ENCODE data around the gene MEP1A.
"Not testable (repeated sequence)": the region's sequence is repeated elsewhere in the genome, so short reads cannot be mapped to it uniquely, and the experiment has no call there.

The MEP1A gene
- 0 to 0.09 (median 0) reads per million in 4 experiments for total RNA-seq

GRCh38 chr6:46793138-46793537, at the start of gene MEP1A:
TSS of gene MEP1A (plus strand) at chr6:46793389. CDS start at chr6:46793399, 10 bp downstream.
- no peak for DNase-seq

GRCh38 chr6:46743425-46744158, 49.6 kb upstream of the MEP1A start:
- DNase-seq = no peak

GRCh38 chr6:46744159-46744725, 48.9 kb upstream of the MEP1A start:
- not testable (repeated sequence) for DNase-seq

GRCh38 chr6:46745973-46746372, 47.2 kb upstream of the MEP1A start:
- no peak for DNase-seq

DNA sequence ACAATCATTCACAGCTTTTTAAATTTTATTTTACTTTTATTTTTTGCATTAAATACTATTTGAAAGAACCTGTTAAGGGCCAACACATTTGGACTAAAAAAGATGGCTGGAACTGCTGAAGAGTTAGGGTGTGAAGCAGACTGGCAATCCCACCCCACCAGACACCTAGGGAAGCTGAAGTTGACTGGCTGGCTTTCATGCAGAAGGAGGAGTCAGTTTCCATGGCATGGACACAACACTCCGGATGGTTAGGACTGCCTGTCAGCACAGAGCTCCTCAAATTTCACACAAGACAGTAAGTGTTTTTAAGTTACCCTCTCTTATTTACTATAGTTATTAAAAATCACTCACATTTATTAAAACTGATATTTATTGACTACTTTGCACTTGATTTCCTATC, 46.5 kb upstream of the MEP1A start, which contains the start of gene ANKRD66:
ANKRD66 (plus strand) TSS at position 238 of the 400 bp plus-strand sequence. CDS start 5,016 bp downstream, outside the sequence.
- DNase-seq = no peak

DNA sequence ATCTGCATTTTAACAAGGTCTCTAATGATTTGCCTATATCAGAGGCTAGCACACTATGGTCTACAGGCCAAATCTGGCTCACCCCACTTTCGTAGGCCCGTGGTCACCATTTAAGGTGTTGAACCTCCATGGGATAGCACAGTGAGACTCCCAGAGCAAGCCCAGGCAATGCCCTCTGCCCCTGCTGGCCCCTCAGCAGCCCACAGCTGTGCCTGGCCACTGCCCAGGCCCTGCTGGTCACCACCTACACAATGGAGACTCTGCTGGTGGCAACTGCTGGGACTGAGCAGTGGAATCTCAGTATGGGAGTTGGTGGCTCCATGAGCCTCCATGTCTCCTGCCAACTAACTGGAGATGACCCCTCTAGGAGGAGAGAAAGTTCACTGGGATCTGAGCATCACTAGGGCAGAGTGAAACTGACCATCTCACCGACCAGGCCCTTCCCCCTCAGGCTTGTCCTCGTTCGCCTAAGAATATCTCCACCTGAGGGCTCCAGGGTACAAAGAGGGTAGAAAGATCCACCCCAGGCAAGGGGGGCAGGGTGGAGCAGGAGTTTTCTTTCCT, 44.2 kb upstream of the MEP1A start:
- no peak for DNase-seq

DNA sequence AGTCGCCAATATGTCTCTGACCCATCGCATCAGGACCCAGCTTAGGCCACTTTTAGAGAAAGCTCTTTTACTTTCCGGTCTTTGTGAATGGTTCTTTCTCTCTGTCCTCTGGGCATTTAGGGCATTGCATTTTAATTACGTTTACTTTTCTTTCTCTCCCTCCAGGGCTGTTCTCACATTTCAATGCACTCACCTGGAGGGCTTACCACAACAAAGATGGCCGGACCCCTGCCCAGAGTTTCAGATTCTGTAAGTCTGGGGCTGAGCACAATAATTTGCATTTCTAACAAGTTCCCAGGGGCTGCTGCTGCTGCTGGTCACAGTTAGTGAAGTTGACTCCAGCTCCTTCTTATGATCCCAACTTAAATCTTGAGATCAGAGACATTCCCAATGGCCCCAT, 43.5 kb upstream of the MEP1A start:
- no peak for DNase-seq

DNA sequence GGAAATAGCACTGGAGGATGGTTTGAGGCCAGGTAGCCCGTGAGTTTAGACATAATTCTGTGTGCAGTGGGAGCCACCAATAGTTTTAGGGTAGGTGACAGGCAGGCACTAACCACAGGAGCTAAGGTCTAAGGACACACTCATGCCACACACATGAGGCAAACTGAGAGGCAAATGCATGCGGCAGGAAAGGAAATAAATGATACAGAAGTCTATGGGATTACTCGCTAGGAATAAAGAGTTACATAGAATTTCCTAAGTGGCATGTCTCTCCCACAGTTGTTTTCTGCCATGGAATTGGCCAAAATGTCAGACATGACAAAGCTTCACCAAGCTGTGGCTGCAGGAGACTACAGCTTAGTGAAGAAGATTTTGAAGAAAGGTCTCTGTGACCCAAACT, 41.5 kb upstream of the MEP1A start:
- DNase-seq = no peak

GRCh38 chr6:46755865-46756264, 37.3 kb upstream of the MEP1A start:
- DNase-seq = no peak

DNA sequence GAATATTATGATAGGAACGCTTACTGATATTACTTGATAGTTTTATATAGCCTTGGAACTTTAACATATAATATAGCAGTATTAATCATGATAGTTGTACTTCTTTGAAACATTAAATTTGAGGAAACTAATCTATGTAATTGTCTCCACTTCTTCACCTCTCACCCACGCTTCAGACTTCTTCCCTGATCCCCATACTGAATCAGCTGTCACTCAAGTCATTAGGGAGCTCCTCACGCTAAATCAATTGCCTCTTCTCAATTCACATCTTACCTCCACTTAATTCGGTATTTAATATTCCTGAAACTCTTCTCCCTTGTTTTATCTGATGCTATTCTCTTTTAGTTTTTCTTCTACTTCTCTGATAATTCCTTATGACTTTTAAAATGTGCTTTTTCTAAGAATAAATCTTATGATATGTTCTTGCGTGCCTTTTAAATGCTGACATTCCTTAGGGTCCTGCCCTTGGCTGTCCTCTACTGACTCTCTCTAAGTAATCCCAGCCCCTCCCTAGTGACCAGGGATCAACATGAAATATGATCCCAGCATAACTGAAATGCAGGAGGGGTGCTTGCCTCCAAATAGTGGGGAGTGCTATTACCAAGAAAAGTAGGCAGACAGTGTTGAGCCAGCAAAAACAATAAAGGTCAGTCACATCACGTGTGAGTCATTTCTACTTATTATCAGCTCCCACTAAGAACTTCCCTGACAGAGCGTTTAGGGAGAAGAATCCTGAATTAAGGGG, 36.5 kb upstream of the MEP1A start:
- DNase-seq = no peak

- no peak for DNase-seq
Measured at GRCh38 chr6:46757214-46757596, 36.0 kb upstream of the MEP1A start.

GRCh38 chr6:46758960-46759753, 34.0 kb upstream of the MEP1A start:
- no peak for DNase-seq

DNA sequence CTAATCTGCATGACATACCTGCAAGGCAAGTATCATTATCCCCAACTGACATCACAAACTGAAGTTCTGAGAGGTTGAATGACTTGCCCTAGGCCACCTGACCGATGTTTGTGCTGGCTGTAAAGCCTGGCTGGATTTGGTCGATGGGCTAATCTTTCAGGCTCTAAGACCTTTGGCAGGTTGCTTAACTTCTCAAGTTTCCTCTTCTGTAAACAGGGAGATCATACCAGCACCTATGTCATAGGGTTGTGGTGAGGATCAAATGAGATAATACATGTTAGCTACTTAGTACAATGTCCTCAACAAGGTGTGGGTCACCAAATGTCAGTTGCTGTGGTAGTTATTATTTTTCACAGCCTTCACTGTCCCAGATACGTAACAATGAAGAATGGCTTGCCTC, 32.3 kb upstream of the MEP1A start:
- no peak for DNase-seq

DNA sequence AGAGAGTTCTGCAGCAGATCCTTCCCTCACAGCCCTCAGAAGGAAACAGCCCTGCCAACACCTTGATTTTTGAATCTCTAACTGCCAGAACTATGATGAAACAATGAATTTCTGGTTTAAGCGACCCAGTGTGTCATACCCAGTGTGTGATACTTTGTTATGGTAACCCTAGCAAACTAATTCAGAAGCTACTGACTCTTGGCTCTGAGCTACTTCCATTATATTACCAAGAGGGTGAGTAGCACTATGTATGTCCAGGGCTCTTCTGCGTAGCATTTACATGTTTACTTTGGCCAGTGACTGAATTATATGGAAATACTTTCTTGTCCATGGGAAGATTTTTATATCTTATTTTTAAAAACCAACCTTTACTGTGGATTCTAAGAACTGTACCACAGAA, 29.7 kb upstream of the MEP1A start:
- no peak for DNase-seq

GRCh38 chr6:46764280-46764679, 28.9 kb upstream of the MEP1A start:
- DNase-seq = not testable (repeated sequence)

GRCh38 chr6:46764961-46765360, 28.2 kb upstream of the MEP1A start:
- DNase-seq = no peak

GRCh38 chr6:46772016-46772415, 21.2 kb upstream of the MEP1A start:
- DNase-seq = no peak

DNA sequence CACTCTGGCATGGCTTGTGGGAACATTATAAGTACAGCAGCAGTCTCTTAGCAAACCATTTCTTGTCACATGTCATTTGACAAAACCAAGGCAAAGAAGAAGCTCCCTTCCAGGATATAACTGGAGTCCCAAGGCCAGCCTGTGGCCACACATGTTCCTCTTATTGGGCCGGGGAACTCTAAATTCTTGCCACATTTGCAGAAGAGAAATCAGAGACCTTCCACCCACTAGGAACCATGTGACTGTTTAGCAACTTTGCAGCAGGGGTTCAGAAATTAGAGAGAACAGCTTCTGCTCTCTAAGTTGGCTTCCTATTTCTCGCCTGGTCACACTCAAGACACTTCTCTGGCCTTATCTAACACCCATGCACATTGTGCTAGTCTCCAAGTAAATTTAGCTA, 20.4 kb upstream of the MEP1A start:
- no peak for DNase-seq

- DNase-seq = no peak
Measured at GRCh38 chr6:46773201-46773855, 19.9 kb upstream of the MEP1A start.

DNA sequence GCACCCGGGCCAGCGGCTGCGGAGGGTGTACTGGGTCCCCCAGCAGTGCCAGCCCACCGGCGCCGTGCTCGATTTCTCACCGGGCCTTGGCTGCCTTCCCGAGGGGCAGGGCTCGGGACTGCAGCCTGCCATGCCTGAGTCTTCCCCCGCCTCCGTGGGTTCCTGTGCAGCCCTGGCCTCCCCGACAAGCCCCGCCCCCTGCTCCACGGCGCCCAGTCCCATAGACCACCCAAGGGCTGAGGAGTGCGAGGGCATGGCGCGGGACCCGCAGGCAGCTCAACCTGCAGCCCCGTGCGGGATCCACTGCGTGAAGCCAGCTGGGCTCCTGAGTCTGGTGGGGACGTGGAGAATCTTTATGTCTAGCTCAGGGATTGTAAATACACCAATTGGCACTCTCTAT, 18.5 kb upstream of the MEP1A start:
- not testable (repeated sequence) for DNase-seq

DNA sequence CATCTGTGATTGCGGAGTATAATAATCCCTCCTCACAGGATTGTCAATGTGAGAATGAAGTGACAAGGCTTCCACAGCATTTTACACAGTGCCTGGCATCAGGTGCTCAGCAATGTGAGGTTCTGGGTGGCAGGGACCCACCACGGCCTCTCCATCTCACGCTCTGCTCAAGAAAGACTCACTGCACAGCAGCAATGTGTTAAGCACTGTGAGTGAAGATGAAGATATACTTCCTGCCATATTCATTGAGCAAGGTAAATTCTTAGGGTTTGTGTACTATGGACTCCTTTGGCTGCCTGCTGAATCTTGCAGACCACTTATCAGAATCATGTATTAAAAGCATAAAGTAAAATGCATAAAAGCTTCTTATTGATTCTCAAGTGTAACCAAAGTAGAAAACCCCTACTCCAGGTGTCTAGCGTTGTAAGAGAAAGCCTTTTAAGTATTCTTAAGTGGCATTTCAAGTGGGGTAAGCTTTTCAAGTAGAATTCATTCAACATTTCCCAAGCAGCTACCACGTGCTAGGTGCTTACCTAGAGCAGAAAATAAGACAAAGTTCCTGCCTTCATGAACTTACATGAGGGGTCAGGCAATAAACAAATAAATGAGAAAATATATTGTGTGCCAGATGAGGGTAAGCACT, 17.0 kb upstream of the MEP1A start:
- DNase-seq = no peak
